GM12865 (cell line): ENCODE measurements around the gene BRD3.

Experiments
- DNase-seq: peaks from one replicate; pipeline ENCODE4 v3.0.0; 2010; ENCODE audit warnings: low read depth
- H3K4me3 ChIP-seq: 2 replicates; pipeline ENCODE4 v1.5.1; 2011; ENCODE audit warnings: mild to moderate bottlenecking, low read depth, low read length, control low read depth
- TF ChIP-seq, protein P1 (sequence below): IDR thresholded peaks from 2 replicates; pipeline ENCODE4 v1.5.1; 2011; ENCODE audit warnings: low read length, control low read depth, low read depth, inconsistent platforms; ENCODE audit not compliant: insufficient read depth; ENCODE audit errors: missing control alignments

Gene BRD3

GRCh38 chr9:134029248-134030226 lies 38.3 kb downstream of the BRD3 start:
- TF ChIP-seq, protein P1, sequence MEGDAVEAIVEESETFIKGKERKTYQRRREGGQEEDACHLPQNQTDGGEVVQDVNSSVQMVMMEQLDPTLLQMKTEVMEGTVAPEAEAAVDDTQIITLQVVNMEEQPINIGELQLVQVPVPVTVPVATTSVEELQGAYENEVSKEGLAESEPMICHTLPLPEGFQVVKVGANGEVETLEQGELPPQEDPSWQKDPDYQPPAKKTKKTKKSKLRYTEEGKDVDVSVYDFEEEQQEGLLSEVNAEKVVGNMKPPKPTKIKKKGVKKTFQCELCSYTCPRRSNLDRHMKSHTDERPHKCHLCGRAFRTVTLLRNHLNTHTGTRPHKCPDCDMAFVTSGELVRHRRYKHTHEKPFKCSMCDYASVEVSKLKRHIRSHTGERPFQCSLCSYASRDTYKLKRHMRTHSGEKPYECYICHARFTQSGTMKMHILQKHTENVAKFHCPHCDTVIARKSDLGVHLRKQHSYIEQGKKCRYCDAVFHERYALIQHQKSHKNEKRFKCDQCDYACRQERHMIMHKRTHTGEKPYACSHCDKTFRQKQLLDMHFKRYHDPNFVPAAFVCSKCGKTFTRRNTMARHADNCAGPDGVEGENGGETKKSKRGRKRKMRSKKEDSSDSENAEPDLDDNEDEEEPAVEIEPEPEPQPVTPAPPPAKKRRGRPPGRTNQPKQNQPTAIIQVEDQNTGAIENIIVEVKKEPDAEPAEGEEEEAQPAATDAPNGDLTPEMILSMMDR: no peak
- no peak overlapping the region for H3K4me3 ChIP-seq
- no peak for DNase-seq

- no peak for DNase-seq
- H3K4me3 ChIP-seq: no peak overlapping the region
- TF ChIP-seq, protein P1: no peak
Measured at GRCh38 chr9:134028575-134029247, 39.1 kb downstream of the BRD3 start.

GRCh38 chr9:134028076-134028475 lies 39.8 kb downstream of the BRD3 start:
- H3K4me3 ChIP-seq: no peak overlapping the region
- DNase-seq: no peak
- TF ChIP-seq, protein P1: no peak

DNA sequence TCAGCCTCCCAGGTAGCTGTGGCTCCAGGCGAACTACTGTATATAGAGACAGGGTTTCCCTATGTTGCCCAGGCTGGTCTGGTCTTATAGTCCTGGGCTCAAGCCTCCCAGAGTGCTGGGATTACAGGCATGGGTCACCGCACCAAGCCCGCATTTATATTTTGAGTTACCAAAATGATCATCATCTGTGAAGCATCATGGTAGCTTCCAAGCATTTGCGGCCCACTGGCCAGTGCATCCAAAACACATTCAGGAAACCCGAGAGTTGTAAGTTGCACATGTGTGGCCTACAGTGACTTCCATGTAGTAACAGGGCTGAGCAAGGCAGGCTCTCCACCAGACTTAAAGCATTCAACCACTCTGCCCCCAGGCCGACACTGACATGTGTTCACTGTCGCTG lies 40.3 kb downstream of the BRD3 start:
- H3K4me3 ChIP-seq: no peak overlapping the region
- TF ChIP-seq, protein P1: no peak
- DNase-seq: no peak

GRCh38 chr9:134026981-134027380 lies 40.8 kb downstream of the BRD3 start:
- DNase-seq: no peak
- H3K4me3 ChIP-seq: no peak overlapping the region
- TF ChIP-seq, protein P1: no peak

DNA sequence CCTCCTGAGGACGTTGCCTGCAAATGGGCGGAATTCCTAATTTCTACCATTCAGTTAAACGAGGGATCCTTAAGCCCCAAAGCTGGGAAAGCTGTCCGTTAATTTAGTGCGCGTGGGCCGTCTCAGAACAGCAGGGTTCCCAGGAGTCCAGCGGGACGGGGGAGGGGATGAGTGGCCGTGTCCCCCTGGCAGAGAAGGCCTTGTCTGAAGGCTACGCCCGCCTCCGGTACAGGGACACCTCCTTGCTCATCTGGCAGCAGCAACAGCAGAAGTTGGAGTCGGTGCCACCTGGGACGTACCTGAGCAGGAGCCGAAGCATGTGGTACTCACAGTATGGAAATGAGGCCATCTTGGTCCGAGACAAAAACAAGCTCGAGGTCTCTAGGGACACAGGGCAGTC lies 41.2 kb downstream of the BRD3 start:
- DNase-seq: no peak
- no peak overlapping the region for H3K4me3 ChIP-seq
- TF ChIP-seq, protein P1: no peak
